SH-SY5Y (cell line): ENCODE results near the gene MARCHF3.

Experiments
- GATA2 ChIP-seq: IDR thresholded peaks from 2 replicates; pipeline ENCODE4 v1.6.1; 2011; ENCODE audit warnings: mild to moderate bottlenecking, low read depth, low read length
- GATA3 ChIP-seq: IDR thresholded peaks from 2 replicates; pipeline ENCODE4 v1.6.1; 2011; ENCODE audit warnings: low read depth, mild to moderate bottlenecking, low read length, moderate library complexity

Gene MARCHF3

GRCh38 chr5:126857472-126858410 lies 172.6 kb downstream of the MARCHF3 start:
- TF ChIP-seq GATA2 (no peak), GATA3 (no peak)

GRCh38 chr5:126855266-126855665 lies 175.1 kb downstream of the MARCHF3 start:
- TF ChIP-seq GATA2 (no peak), GATA3 (no peak)

- no peak for TF ChIP-seq GATA2
- no peak for TF ChIP-seq GATA3
These were observed 175.7 kb downstream of the MARCHF3 start for GRCh38 chr5:126854526-126855110.

GRCh38 chr5:126852841-126853271 lies 177.5 kb downstream of the MARCHF3 start:
- TF ChIP-seq GATA2 (no peak), GATA3 (no peak)

- TF ChIP-seq GATA3, result no peak
- TF ChIP-seq GATA2, result no peak
These were observed 178.2 kb downstream of the MARCHF3 start for GRCh38 chr5:126852091-126852571.

- TF ChIP-seq GATA3, result no peak
- TF ChIP-seq GATA2, result no peak
These were observed 178.8 kb downstream of the MARCHF3 start for GRCh38 chr5:126851501-126852011.

GRCh38 chr5:126849101-126849678 lies 181.2 kb downstream of the MARCHF3 start:
- TF ChIP-seq GATA2 (no peak), GATA3 (no peak)

- TF ChIP-seq GATA3 (no peak), GATA2 (no peak)
These were observed 182.1 kb downstream of the MARCHF3 start for GRCh38 chr5:126848253-126848652.

- no peak for TF ChIP-seq GATA3
- TF ChIP-seq GATA2, result no peak
These were observed 182.5 kb downstream of the MARCHF3 start for GRCh38 chr5:126847826-126848251.

- TF ChIP-seq GATA3 (no peak), GATA2 (no peak)
These were observed 182.9 kb downstream of the MARCHF3 start for GRCh38 chr5:126847456-126847820.

- TF ChIP-seq GATA2 (peak; percentile 78), GATA3 (no peak)
These were observed 183.5 kb downstream of the MARCHF3 start for GRCh38 chr5:126846744-126847455.

GRCh38 chr5:126846344-126846743 lies 184.0 kb downstream of the MARCHF3 start:
- no peak for TF ChIP-seq GATA2

GRCh38 chr5:126837906-126838539 lies 192.3 kb downstream of the MARCHF3 start:
- TF ChIP-seq GATA3, result no peak
- peak; percentile 31; the same call in 1 of the 2 replicates for TF ChIP-seq GATA2

GRCh38 chr5:126837242-126837641 lies 193.1 kb downstream of the MARCHF3 start:
- TF ChIP-seq GATA3 (no peak), GATA2 (no peak)
